Glomerular visceral epithelial cell (primary cell): ENCODE measurements around the gene SH3BGRL2.
"Not testable (repeated sequence)": the region's sequence is repeated elsewhere in the genome, so short reads cannot be mapped to it uniquely, and the experiment has no call there.

ENCODE experiments used
- DNase-seq: peaks from one replicate; pipeline ENCODE4 v3.0.0-alpha.2; 2016; ENCODE audit errors: extremely low spot score

Gene SH3BGRL2

GRCh38 chr6:79649016-79649415, 17.9 kb downstream of the SH3BGRL2 start:
- no peak for DNase-seq

GRCh38 chr6:79650950-79651349, 19.8 kb downstream of the SH3BGRL2 start:
- DNase-seq: no peak

GRCh38 chr6:79656134-79656533, 25.0 kb downstream of the SH3BGRL2 start:
- DNase-seq: no peak

- DNase-seq: no peak
Measured at GRCh38 chr6:79657238-79657637, 26.1 kb downstream of the SH3BGRL2 start.

- DNase-seq: not testable (repeated sequence)
Measured at GRCh38 chr6:79663655-79664054, 32.5 kb downstream of the SH3BGRL2 start.

- no peak for DNase-seq
Measured at GRCh38 chr6:79665725-79666551, 34.8 kb downstream of the SH3BGRL2 start.

GRCh38 chr6:79666634-79667033, 35.5 kb downstream of the SH3BGRL2 start:
- no peak for DNase-seq

GRCh38 chr6:79668381-79668780, 37.3 kb downstream of the SH3BGRL2 start:
- no peak for DNase-seq

GRCh38 chr6:79669766-79670165, 38.6 kb downstream of the SH3BGRL2 start:
- no peak for DNase-seq

GRCh38 chr6:79670789-79671188, 39.7 kb downstream of the SH3BGRL2 start:
- DNase-seq: no peak

- peak; percentile 43 for DNase-seq
Measured at GRCh38 chr6:79671600-79672266, 40.6 kb downstream of the SH3BGRL2 start.

- peak; percentile 25 for DNase-seq
Measured at GRCh38 chr6:79672631-79673111, 41.5 kb downstream of the SH3BGRL2 start.

- DNase-seq: no peak
Measured at GRCh38 chr6:79673947-79674346, 42.8 kb downstream of the SH3BGRL2 start.

- DNase-seq: no peak
Measured at GRCh38 chr6:79676785-79677736, 45.9 kb downstream of the SH3BGRL2 start.

- not testable (repeated sequence) for DNase-seq
Measured at GRCh38 chr6:79682682-79683081, 51.6 kb downstream of the SH3BGRL2 start.

GRCh38 chr6:79684876-79685275, 53.7 kb downstream of the SH3BGRL2 start:
- DNase-seq: peak; percentile 14

GRCh38 chr6:79686707-79687309, 55.7 kb downstream of the SH3BGRL2 start:
- no peak for DNase-seq

- no peak for DNase-seq
Measured at GRCh38 chr6:79687759-79688158, 56.6 kb downstream of the SH3BGRL2 start.

GRCh38 chr6:79694156-79694555, 63.0 kb downstream of the SH3BGRL2 start:
- DNase-seq: no peak

GRCh38 chr6:79694623-79695343, 63.7 kb downstream of the SH3BGRL2 start:
- no peak for DNase-seq

GRCh38 chr6:79697430-79697829, 66.3 kb downstream of the SH3BGRL2 start:
- DNase-seq: no peak
